CD4-positive, alpha-beta T cell (primary cell): Measurements from ENCODE around the gene APP. TPM values are rescaled to one million over a fixed set of nuclear protein-coding genes. Genes with fewer than 3 reads are reported as not detected.

ENCODE experiments used
- ATAC-seq: fragments of 200-7000 bp; cut with Tn5 transposase; one replicate; pipeline ENCODE4 v1.10.0; 2022; ENCODE audit warnings: mild to moderate bottlenecking; ENCODE audit not compliant: poor library complexity
- CTCF ChIA-PET: fragments of 350-600 bp; sonication (Branson Sonifier 250); formaldehyde crosslinking; loops from one replicate; lab custom pipeline; 2021; ENCODE audit warnings: antibody characterized with exemption, inconsistent platforms; lab: Charles Lee
- POLR2A ChIA-PET: fragments of 350-600 bp; sonication (Branson Sonifier 250); formaldehyde crosslinking; loops from one replicate; lab custom pipeline; 2021; ENCODE audit warnings: antibody characterized with exemption, inconsistent platforms; lab: Charles Lee
- DNase-seq, 14 experiments: peaks; one replicate each; pipeline ENCODE4 v3.0.0-alpha.2; 2013 to 2020; ENCODE audit warnings: mixed read lengths in 2 of 14
- H3K27ac ChIP-seq, 2 donors: one replicate each; pipeline versions ENCODE4 v1.5.1 to v1.7.0; 2013; ENCODE audit warnings: low read length in 2 of 2, low read depth in 1 of 2, mild to moderate bottlenecking in 1 of 2
- H3K27me3 ChIP-seq, 2 experiments: 1 replicate in 1 of 2; 2 replicates in 1 of 2; pipeline versions ENCODE4 v1.6.1 to v1.7.0; 2013; ENCODE audit warnings: low read length in 2 of 2, control low read depth in 1 of 2, mild to moderate bottlenecking in 1 of 2, moderate library complexity in 1 of 2; ENCODE audit not compliant: insufficient read depth in 2 of 2, control insufficient read depth in 1 of 2
- H3K36me3 ChIP-seq: one replicate; pipeline ENCODE4 v1.6.1; 2013; ENCODE audit warnings: low read length, control low read depth; ENCODE audit not compliant: insufficient read depth
- H3K4me1 ChIP-seq: one replicate; pipeline ENCODE4 v1.6.1; 2013; ENCODE audit warnings: low read length, control low read depth; ENCODE audit not compliant: insufficient read depth
- H3K4me3 ChIP-seq: one replicate; pipeline ENCODE4 v1.5.1; 2013; ENCODE audit warnings: mild to moderate bottlenecking, low read length, moderate library complexity
- H3K9me3 ChIP-seq, 2 experiments: 1 replicate in 1 of 2; 2 replicates in 1 of 2; pipeline versions ENCODE4 v1.6.1 to v1.7.0; 2013; ENCODE audit warnings: low read length in 2 of 2, mild to moderate bottlenecking in 2 of 2, control low read depth in 1 of 2, moderate library complexity in 1 of 2; ENCODE audit not compliant: control insufficient read depth in 1 of 2, insufficient read depth in 1 of 2
- H3K27ac Mint-ChIP-seq: one replicate; pipeline ENCODE4 v1.8.0; 2020; ENCODE audit warnings: mixed read lengths
- H3K27me3 Mint-ChIP-seq: one replicate; pipeline ENCODE4 v1.8.0; 2021; ENCODE audit warnings: mixed read lengths
- H3K36me3 Mint-ChIP-seq: one replicate; pipeline ENCODE4 v1.8.0; 2021; ENCODE audit warnings: low read depth, mixed read lengths
- H3K4me1 Mint-ChIP-seq: one replicate; pipeline ENCODE4 v1.8.0; 2021; ENCODE audit warnings: low read depth, mixed read lengths
- H3K4me3 Mint-ChIP-seq: one replicate; pipeline ENCODE4 v1.8.0; 2020; ENCODE audit warnings: mild to moderate bottlenecking, mixed read lengths
- H3K9me3 Mint-ChIP-seq: one replicate; pipeline ENCODE4 v1.8.0; 2020; ENCODE audit warnings: mixed read lengths
- intact Hi-C, 2 experiments: fragments of 100-400 bp; cut with DNase I in 1 of 2; cut with micrococcal nuclease in 1 of 2; formaldehyde crosslinking; loops; one replicate each; pipeline versions ENCODE4 v1.15.1 to v1.9.0; 2023 to 2025; cut with DNase I, micrococcal nuclease
- total RNA-seq, 174 experiments: library from RNA in 2 of 174; stranded (reverse) in 2 of 174; gene quantifications; one replicate each; pipeline ENCODE4 v1.2.3 and lab custom pipeline; 2021 to 2026
- TF ChIP-seq, protein P1 (sequence below): fragments of 200-600 bp; IDR thresholded peaks from one replicate; pipeline ENCODE4 v1.8.0; 2022; ENCODE audit warnings: antibody characterized with exemption, mild to moderate bottlenecking

Gene APP
- total RNA-seq, 2 experiments from 2014 or later = 43.6 to 44.4 TPM

DNA sequence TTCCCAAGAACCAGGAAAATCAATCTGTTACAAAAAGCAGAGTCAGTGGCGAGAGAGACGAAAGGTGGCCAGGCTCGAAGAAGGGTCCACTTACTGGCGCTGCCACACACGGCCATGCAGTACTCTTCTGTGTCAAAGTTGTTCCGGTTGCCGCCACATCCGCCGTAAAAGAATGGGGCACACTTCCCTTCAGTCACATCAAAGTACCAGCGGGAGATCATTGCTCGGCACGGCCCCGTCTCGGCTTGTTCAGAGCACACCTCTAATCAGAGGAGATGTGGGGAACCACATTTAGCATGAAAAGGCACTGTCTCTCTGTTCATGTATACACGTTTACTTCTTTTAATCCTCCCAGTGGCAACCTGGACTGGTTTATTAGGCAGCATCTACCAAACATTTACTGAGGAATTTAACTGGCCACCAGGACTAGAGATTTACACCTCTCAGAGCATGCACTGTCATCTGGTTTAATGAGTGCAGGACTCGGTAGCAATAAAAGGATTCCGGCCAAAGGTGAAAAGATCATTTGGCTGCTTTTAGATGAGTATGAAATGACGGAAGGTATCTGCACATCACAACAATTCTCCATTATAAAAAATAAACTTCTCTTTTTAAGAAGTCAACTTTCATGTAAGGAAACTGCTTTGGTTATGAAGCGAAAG, 170.5 kb downstream of the APP start:
- H3K9me3 Mint-ChIP-seq = no peaks in the 10 kb centered on the region
- H3K27ac Mint-ChIP-seq = no peak overlapping the region
- no peaks in the 10 kb centered on the region for H3K27me3 Mint-ChIP-seq
- CTCF ChIA-PET = no interaction called here
- POLR2A ChIA-PET = no interaction called here
- intact Hi-C loops = no loop called here
- H3K4me1 Mint-ChIP-seq = peaks cover 12% of the 10 kb centered on the region
- TF ChIP-seq, protein P1, sequence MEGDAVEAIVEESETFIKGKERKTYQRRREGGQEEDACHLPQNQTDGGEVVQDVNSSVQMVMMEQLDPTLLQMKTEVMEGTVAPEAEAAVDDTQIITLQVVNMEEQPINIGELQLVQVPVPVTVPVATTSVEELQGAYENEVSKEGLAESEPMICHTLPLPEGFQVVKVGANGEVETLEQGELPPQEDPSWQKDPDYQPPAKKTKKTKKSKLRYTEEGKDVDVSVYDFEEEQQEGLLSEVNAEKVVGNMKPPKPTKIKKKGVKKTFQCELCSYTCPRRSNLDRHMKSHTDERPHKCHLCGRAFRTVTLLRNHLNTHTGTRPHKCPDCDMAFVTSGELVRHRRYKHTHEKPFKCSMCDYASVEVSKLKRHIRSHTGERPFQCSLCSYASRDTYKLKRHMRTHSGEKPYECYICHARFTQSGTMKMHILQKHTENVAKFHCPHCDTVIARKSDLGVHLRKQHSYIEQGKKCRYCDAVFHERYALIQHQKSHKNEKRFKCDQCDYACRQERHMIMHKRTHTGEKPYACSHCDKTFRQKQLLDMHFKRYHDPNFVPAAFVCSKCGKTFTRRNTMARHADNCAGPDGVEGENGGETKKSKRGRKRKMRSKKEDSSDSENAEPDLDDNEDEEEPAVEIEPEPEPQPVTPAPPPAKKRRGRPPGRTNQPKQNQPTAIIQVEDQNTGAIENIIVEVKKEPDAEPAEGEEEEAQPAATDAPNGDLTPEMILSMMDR = no peak
- peak; percentile 96 for ATAC-seq
- H3K27me3 ChIP-seq = no peaks in the 10 kb centered on the region
- peaks cover 28% of the 10 kb centered on the region for H3K36me3 Mint-ChIP-seq
- peak in 13 of 14 experiments; percentile 4 to 61 (median 39) for DNase-seq
- no peaks in the 10 kb centered on the region for H3K4me1 ChIP-seq
- peak overlapping the region; percentile 50 for H3K4me3 Mint-ChIP-seq
- H3K36me3 ChIP-seq = no peaks in the 10 kb centered on the region
- no peak overlapping the region for H3K4me3 ChIP-seq
- H3K27ac ChIP-seq = no peak overlapping the region
- H3K9me3 ChIP-seq = no peaks in the 10 kb centered on the region

DNA sequence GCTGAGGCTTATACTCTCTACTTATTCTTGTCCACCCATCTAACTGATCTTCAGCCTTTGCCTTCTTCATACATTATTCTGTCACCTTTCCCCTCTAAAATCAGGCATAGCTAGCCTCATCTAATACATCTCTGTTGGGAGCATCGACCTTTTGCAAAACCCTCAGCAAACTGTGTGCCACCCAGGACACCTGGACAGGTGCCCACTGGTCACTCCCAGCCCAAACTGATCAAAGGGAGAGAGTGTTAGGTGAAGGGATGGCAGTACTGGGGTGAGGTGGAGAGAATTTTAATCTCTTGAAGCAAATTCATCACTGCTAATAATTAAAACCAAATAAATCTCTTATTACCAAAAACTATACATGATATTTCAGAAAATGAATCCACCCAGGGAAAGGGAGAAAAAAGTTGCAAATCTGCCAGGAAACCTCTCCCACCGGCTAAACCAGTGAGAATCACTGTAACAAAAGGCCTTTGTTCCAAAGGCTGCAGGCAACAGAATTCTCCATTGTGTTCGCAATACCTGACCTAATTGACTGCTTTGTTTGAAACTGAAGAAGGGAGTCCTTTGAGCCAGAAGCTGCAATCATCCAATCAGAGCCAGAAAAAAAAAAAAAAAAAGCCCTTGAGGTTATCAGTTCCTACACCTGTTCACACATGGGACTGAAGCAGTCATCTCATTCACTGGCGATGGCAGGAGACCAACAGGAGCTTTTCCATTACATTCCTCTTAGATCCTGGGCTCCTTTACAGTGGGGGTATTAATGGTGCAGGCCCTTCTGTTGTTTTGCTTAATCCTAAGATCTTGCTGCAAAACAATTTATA, 172.6 kb downstream of the APP start:
- ChIA-PET CTCF (no interaction called here), POLR2A (no interaction called here)
- Mint-ChIP-seq H3K4me1 (peaks cover 12% of the 10 kb centered on the region), H3K36me3 (peaks cover 23% of the 10 kb centered on the region), H3K27ac (no peak overlapping the region), H3K4me3 (no peak overlapping the region), H3K9me3 (no peaks in the 10 kb centered on the region), H3K27me3 (no peaks in the 10 kb centered on the region)
- no peaks in the 10 kb centered on the region for H3K27me3 ChIP-seq
- no peak overlapping the region for H3K4me3 ChIP-seq
- H3K4me1 ChIP-seq = no peaks in the 10 kb centered on the region
- TF ChIP-seq, protein P1 = no peak
- ATAC-seq (no peak), DNase-seq (no peak)
- H3K9me3 ChIP-seq = no peaks in the 10 kb centered on the region
- H3K27ac ChIP-seq = no peak overlapping the region
- H3K36me3 ChIP-seq = no peaks in the 10 kb centered on the region
- intact Hi-C loops = no loop called here

DNA sequence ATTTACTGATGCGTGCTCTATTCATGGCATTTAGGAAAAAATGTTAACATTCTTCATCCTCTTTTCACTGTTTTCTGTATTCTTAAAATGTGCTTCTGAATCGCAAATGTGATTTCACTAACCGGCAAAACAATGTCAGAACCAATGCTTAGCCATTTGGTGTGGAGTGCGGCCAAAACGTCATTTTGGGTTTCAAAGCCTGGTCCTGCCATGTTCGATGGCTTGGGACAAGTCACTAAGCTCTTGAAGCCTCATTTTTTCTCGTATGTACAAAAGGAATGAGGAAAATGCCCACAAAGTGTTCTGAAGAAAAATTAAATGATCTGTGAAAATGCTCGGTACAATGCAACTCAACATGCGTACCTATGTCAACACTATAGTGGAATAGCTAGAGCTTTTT, 175.3 kb downstream of the APP start:
- H3K9me3 ChIP-seq = no peaks in the 10 kb centered on the region
- H3K4me3 Mint-ChIP-seq = no peak overlapping the region
- no peaks in the 10 kb centered on the region for H3K36me3 ChIP-seq
- no peak overlapping the region for H3K27ac ChIP-seq
- no peak overlapping the region for H3K4me3 ChIP-seq
- ATAC-seq (no peak), DNase-seq (no peak)
- TF ChIP-seq, protein P1 = no peak
- H3K27me3 Mint-ChIP-seq = no peaks in the 10 kb centered on the region
- intact Hi-C loops = no loop called here
- peaks cover 12% of the 10 kb centered on the region for H3K4me1 Mint-ChIP-seq
- peaks cover 26% of the 10 kb centered on the region for H3K36me3 Mint-ChIP-seq
- H3K4me1 ChIP-seq = no peaks in the 10 kb centered on the region
- H3K27ac Mint-ChIP-seq = no peak overlapping the region
- no peaks in the 10 kb centered on the region for H3K27me3 ChIP-seq
- no peaks in the 10 kb centered on the region for H3K9me3 Mint-ChIP-seq
- CTCF ChIA-PET = no interaction called here
- POLR2A ChIA-PET = no interaction called here
